Ishikawa (cell line): ENCODE data around the gene SPATC1L.

Experiments
- CEBPB ChIP-seq: IDR thresholded peaks from 2 replicates; pipeline ENCODE4 v1.6.1; 2012
- CREB1 ChIP-seq: IDR thresholded peaks from 2 replicates; pipeline ENCODE4 v1.6.1; 2012; ENCODE audit warnings: low read depth
- EGR1 ChIP-seq: IDR thresholded peaks from 2 replicates; pipeline ENCODE4 v1.6.1; 2012
- EP300 ChIP-seq: IDR thresholded peaks from 2 replicates; pipeline ENCODE4 v1.6.1; 2012; ENCODE audit warnings: borderline replicate concordance
- FOXM1 ChIP-seq: IDR thresholded peaks from 2 replicates; pipeline ENCODE4 v1.6.1; 2012; ENCODE audit warnings: low read depth, borderline replicate concordance
- MAX ChIP-seq: IDR thresholded peaks from 2 replicates; pipeline ENCODE4 v1.6.1; 2012
- NFIC ChIP-seq: IDR thresholded peaks from 2 replicates; pipeline ENCODE4 v1.6.1; 2012
- RAD21 ChIP-seq: IDR thresholded peaks from 2 replicates; pipeline ENCODE4 v1.6.1; 2012; ENCODE audit warnings: low read depth
- REST ChIP-seq: IDR thresholded peaks from 2 replicates; pipeline ENCODE4 v1.6.1; 2012; ENCODE audit warnings: low read depth, mild to moderate bottlenecking
- TAF1 ChIP-seq: IDR thresholded peaks from 2 replicates; pipeline ENCODE4 v1.6.1; 2012; ENCODE audit warnings: low read depth, mild to moderate bottlenecking
- TEAD4 ChIP-seq: IDR thresholded peaks from 2 replicates; pipeline ENCODE4 v1.6.1; 2012
- USF1 ChIP-seq: IDR thresholded peaks from 2 replicates; pipeline ENCODE4 v1.6.1; 2012
- YY1 ChIP-seq: IDR thresholded peaks from 2 replicates; pipeline ENCODE4 v1.6.1; 2012; ENCODE audit warnings: low read depth
- ZBTB7A ChIP-seq: IDR thresholded peaks from 2 replicates; pipeline ENCODE4 v1.6.1; 2012; ENCODE audit warnings: low read depth

- TF ChIP-seq EGR1 (no peak), USF1 (no peak), TEAD4 (no peak), YY1 (no peak), REST (no peak), CEBPB (no peak), ZBTB7A (no peak), FOXM1 (no peak), TAF1 (no peak), NFIC (no peak), EP300 (no peak), MAX (no peak), CREB1 (no peak), RAD21 (no peak)
These were observed 19.2 kb downstream of the SPATC1L start for GRCh38 chr21:46165098-46165497.
